ENCODE data around the gene RAPGEF6. TPM values are rescaled to one million over a fixed set of nuclear protein-coding genes. Genes with fewer than 3 reads are reported as not detected.

The RAPGEF6 gene
- total and polyA plus RNA-seq, 4 donors, result 2.1 to 26.6 (median 15.1) TPM

DNA sequence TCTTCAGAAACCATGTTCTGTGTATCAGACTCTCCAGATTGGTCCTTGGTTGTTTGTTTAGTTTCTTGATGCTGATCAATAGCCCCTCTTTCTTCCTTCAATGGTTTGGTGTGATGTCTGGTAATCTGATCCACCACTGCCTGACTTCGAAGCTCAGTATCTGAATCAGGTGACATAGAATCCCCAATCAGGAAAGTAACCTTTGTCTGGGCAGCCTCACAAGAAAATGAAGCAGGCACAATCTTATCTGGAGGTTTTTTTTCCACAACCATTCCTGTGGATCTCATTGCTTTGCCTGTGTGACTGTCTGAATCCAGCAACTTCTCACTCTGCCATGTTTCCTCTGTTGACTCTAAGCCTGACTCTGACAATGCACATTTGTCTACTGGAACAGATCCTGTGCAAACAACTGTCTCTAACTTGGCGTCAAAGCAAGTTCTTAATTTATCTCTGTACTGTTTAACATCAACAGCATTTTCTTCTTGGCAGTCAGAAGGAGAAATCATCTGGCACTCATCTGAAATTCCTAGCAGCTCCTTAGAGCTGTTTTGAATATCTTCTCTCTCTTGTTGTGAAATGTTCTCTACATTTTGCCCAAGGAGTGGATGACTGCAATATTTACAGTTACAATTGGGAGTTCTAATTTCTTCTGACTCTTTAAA lies 37.1 kb upstream of the RAPGEF6 start:
- H3K27ac ChIP-seq (ENCODE audit: low read depth in 1 of 2, low read length in 2 of 2), result peak overlapping the region; percentile 83 to 87
- H3K27me3 ChIP-seq (ENCODE audit: control insufficient read depth in 1 of 2, insufficient read depth in 2 of 2, low read length in 1 of 2), result no peaks in the 10 kb centered on the region
- 1 to 6% methylated on average over 2 of the region's 2 CpGs for WGBS, 2 donors
- H3K4me1 ChIP-seq (ENCODE audit: control insufficient read depth in 1 of 2, insufficient read depth in 2 of 2, low read length in 2 of 2), result peaks cover 4 to 12% of the 10 kb centered on the region in 2 donors
- no peak overlapping the region for H3K4me3 ChIP-seq (ENCODE audit: low read length in 2 of 2)
- peaks cover 0 to 5% of the 10 kb centered on the region in 2 donors for H3K36me3 ChIP-seq (ENCODE audit: control insufficient read depth in 1 of 2, insufficient read depth in 2 of 2, low read length in 1 of 2)
- DNase-seq, result no peak
- ATAC-seq (ENCODE audit: low FRiP score), result peak; percentile 86
- intact Hi-C loops (cut with DNase I), result no loop called here
- H3K9me3 ChIP-seq (ENCODE audit: control insufficient read depth, low read length), result no peaks in the 10 kb centered on the region

DNA sequence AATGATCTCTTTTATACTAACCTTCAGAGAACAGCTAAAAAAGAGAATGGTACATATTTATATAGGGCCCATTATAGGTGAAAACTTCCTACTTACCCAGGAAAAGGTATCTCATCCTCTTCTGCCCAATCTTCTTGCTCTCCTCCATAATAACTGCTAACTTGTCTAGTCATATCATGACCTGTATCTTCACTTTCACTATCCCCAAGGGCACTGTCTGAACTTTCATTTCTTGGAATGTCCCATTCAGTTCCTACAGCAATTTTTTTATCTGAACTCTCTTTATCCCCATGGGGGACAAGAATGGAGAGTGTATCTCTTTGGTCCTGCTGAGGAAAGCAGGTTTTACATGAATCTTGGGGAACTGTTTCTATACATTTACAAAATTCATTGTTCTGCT lies 36.4 kb upstream of the RAPGEF6 start:
- no peaks in the 10 kb centered on the region for H3K27me3 ChIP-seq (ENCODE audit: control insufficient read depth in 1 of 2, insufficient read depth in 2 of 2, low read length in 1 of 2)
- no peak overlapping the region for H3K4me3 ChIP-seq (ENCODE audit: low read length in 2 of 2)
- ATAC-seq (ENCODE audit: low FRiP score) (no peak), DNase-seq (no peak)
- intact Hi-C loops (cut with DNase I), result no loop called here
- no peaks in the 10 kb centered on the region for H3K9me3 ChIP-seq (ENCODE audit: control insufficient read depth, low read length)
- peaks cover 0 to 4% of the 10 kb centered on the region in 2 donors for H3K36me3 ChIP-seq (ENCODE audit: control insufficient read depth in 1 of 2, insufficient read depth in 2 of 2, low read length in 1 of 2)
- peak overlapping the region; percentile 11 to 87 for H3K27ac ChIP-seq (ENCODE audit: low read depth in 1 of 2, low read length in 2 of 2)
- peaks cover 4 to 12% of the 10 kb centered on the region in 2 donors for H3K4me1 ChIP-seq (ENCODE audit: control insufficient read depth in 1 of 2, insufficient read depth in 2 of 2, low read length in 2 of 2)

DNA sequence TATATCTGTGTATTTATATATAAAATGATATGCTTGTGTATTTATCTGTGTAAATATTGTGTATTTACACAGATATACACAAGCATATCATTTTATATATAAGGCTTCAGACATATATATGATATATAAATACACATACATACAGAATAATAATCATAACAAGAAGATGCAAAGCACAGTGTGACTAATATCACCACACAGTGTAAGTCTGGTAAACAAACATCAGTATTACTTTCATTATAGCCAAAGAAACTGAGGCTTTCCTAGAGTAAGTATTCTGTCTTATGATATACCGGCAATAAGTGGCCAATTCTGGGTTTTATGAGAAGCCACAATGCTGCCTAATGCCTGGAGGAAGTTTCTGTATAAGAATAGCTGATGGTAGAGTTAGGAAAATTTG lies 29.9 kb upstream of the RAPGEF6 start:
- H3K9me3 ChIP-seq (ENCODE audit: control insufficient read depth, low read length), result no peaks in the 10 kb centered on the region
- ATAC-seq (ENCODE audit: low FRiP score), result no peak
- intact Hi-C loops (cut with DNase I), result no loop called here
- H3K4me1 ChIP-seq (ENCODE audit: control insufficient read depth in 1 of 2, insufficient read depth in 2 of 2, low read length in 2 of 2), result no peaks in the 10 kb centered on the region
- no peak for DNase-seq
- no peaks in the 10 kb centered on the region for H3K36me3 ChIP-seq (ENCODE audit: control insufficient read depth in 1 of 2, insufficient read depth in 2 of 2, low read length in 1 of 2)
- no peak overlapping the region for H3K4me3 ChIP-seq (ENCODE audit: low read length in 2 of 2)
- WGBS, 2 donors, result 93 to 100% methylated on average over 1 of the region's 1 CpG
- no peak overlapping the region for H3K27ac ChIP-seq (ENCODE audit: low read depth in 1 of 2, low read length in 2 of 2)
- no peaks in the 10 kb centered on the region for H3K27me3 ChIP-seq (ENCODE audit: control insufficient read depth in 1 of 2, insufficient read depth in 2 of 2, low read length in 1 of 2)

DNA sequence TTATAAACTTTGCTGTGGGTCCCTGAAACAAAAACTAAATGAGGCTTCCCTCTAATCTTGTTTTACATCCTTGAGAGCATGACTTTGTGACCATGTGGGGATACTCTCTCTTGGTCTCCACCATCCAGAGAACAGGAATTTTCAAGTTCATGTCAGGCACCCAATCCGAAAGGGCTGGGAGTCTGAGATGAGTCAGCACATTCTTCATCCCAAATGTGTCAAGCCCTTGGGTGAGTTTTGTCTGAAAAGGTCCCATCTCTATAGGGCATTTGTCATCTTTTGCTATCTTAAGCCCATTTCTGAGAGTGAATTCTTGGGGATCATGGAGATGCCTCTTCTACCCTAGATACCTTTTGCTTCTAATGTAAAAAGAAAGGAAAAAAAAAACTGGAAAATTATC lies 26.9 kb upstream of the RAPGEF6 start:
- DNase-seq, result no peak
- no peak for ATAC-seq (ENCODE audit: low FRiP score)
- Histone ChIP-seq H3K4me3 (ENCODE audit: low read length in 2 of 2) (no peak overlapping the region), H3K4me1 (ENCODE audit: control insufficient read depth in 1 of 2, insufficient read depth in 2 of 2, low read length in 2 of 2) (no peaks in the 10 kb centered on the region), H3K36me3 (ENCODE audit: control insufficient read depth in 1 of 2, insufficient read depth in 2 of 2, low read length in 1 of 2) (peaks cover 0 to 2% of the 10 kb centered on the region in 2 donors), H3K27me3 (ENCODE audit: control insufficient read depth in 1 of 2, insufficient read depth in 2 of 2, low read length in 1 of 2) (no peaks in the 10 kb centered on the region), H3K9me3 (ENCODE audit: control insufficient read depth, low read length) (no peaks in the 10 kb centered on the region), H3K27ac (ENCODE audit: low read depth in 1 of 2, low read length in 2 of 2) (no peak overlapping the region)
- 95 to 100% methylated on average over 1 of the region's 1 CpG for WGBS, 2 donors
- intact Hi-C loops (cut with DNase I), result no loop called here

DNA sequence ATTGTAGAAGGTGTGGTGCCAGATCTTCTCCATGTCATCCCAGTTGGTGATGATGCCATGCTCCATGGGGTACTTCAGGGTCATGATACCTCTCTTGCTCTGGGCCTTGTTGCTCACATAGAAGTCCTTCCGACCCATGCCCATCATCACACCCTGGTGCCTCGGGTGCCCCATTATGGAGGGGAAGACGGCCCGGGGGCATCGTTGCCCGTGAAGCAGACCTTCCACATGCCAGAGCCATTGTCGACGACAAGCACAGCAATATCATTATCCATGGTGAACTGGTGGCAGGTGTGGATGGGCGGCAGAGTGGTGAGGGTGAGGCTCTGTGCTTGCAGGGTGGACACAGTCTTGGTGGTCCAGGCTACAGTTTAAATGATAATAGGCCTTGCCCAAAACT lies 24.8 kb upstream of the RAPGEF6 start:
- intact Hi-C loops (cut with DNase I), result no loop called here
- Histone ChIP-seq H3K4me1 (ENCODE audit: control insufficient read depth in 1 of 2, insufficient read depth in 2 of 2, low read length in 2 of 2) (no peaks in the 10 kb centered on the region), H3K36me3 (ENCODE audit: control insufficient read depth in 1 of 2, insufficient read depth in 2 of 2, low read length in 1 of 2) (peaks cover 2 to 5% of the 10 kb centered on the region in 2 donors), H3K9me3 (ENCODE audit: control insufficient read depth, low read length) (no peaks in the 10 kb centered on the region), H3K27me3 (ENCODE audit: control insufficient read depth in 1 of 2, insufficient read depth in 2 of 2, low read length in 1 of 2) (no peaks in the 10 kb centered on the region), H3K4me3 (ENCODE audit: low read length in 2 of 2) (no peak overlapping the region), H3K27ac (ENCODE audit: low read depth in 1 of 2, low read length in 2 of 2) (no peak overlapping the region)
- DNase-seq (no peak), ATAC-seq (ENCODE audit: low FRiP score) (no peak)
- WGBS, 2 donors, result 99% methylated on average over 9 of the region's 9 CpGs

DNA sequence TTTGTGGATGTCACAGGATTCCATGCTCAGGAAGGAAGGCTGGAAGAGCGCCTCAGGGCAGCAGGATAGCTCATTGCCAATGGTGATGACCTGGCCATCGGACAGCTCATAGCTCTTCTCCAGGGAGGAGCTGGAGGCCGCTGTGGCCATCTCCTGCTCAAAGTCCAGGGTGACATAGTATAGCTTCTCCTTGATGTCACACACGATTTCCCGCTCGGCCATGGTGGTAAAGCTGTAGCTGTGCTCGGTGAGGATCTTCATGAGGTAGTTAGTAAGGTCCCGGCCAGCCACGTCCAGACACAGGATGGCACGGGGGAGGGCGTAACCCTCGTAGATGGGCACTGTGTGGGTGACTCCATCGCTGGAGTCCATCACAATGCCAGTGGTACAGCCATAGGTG lies 24.3 kb upstream of the RAPGEF6 start:
- WGBS, 2 donors, result 98 to 99% methylated on average over 13 of the region's 13 CpGs
- Histone ChIP-seq H3K4me1 (ENCODE audit: control insufficient read depth in 1 of 2, insufficient read depth in 2 of 2, low read length in 2 of 2) (no peaks in the 10 kb centered on the region), H3K27me3 (ENCODE audit: control insufficient read depth in 1 of 2, insufficient read depth in 2 of 2, low read length in 1 of 2) (no peaks in the 10 kb centered on the region), H3K27ac (ENCODE audit: low read depth in 1 of 2, low read length in 2 of 2) (no peak overlapping the region), H3K4me3 (ENCODE audit: low read length in 2 of 2) (no peak overlapping the region), H3K36me3 (ENCODE audit: control insufficient read depth in 1 of 2, insufficient read depth in 2 of 2, low read length in 1 of 2) (peaks cover 2 to 5% of the 10 kb centered on the region in 2 donors), H3K9me3 (ENCODE audit: control insufficient read depth, low read length) (no peaks in the 10 kb centered on the region)
- DNase-seq (no peak), ATAC-seq (ENCODE audit: low FRiP score) (no peak)
- intact Hi-C loops (cut with DNase I), result no loop called here

DNA sequence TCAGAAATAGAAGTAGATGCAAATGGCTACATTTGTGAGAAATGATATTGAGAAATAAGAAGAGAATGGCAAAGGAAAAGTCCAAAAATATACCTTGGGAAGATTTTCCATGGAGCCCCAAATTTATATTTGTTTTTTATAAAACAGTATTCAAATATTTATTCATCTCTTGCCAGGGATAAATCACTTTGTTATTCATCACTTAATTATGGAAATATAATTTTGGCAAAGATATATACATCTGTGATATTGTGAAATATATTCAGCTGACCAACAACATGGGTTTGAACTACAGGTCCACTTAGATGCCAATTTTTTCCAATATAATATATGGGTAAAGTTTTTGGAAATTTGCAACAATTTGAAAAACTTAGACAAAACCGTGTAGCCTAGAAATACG lies 19.7 kb upstream of the RAPGEF6 start:
- intact Hi-C loops (cut with DNase I), result no loop called here
- no peaks in the 10 kb centered on the region for H3K4me1 ChIP-seq (ENCODE audit: control insufficient read depth in 1 of 2, insufficient read depth in 2 of 2, low read length in 2 of 2)
- H3K9me3 ChIP-seq (ENCODE audit: control insufficient read depth, low read length), result no peaks in the 10 kb centered on the region
- no peak for DNase-seq
- H3K27ac ChIP-seq (ENCODE audit: low read depth in 1 of 2, low read length in 2 of 2), result no peak overlapping the region
- no peak for ATAC-seq (ENCODE audit: low FRiP score)
- no peak overlapping the region for H3K4me3 ChIP-seq (ENCODE audit: low read length in 2 of 2)
- 86 to 90% methylated on average over 2 of the region's 2 CpGs for WGBS, 2 donors
- H3K36me3 ChIP-seq (ENCODE audit: control insufficient read depth in 1 of 2, insufficient read depth in 2 of 2, low read length in 1 of 2), result peaks cover 4 to 5% of the 10 kb centered on the region in 2 donors
- H3K27me3 ChIP-seq (ENCODE audit: control insufficient read depth in 1 of 2, insufficient read depth in 2 of 2, low read length in 1 of 2), result no peaks in the 10 kb centered on the region

DNA sequence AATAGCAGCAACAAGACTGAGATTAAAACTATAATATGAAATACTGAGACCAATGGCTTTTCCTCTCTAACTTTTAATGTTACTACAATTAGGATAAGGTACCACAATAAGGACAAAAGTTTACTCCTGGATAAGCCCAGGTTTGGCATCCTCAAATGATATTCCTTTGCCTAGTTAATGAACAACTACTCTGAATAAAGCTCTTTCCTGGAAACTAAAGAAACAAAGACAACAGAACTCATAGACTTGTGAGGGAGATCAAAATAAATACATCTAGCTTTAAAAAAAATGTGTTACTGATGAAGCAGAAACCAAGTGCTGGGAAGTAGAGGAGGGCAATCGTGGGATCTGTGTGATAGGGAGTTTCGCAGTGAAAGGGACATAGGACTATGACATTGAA lies 19.3 kb upstream of the RAPGEF6 start:
- H3K9me3 ChIP-seq (ENCODE audit: control insufficient read depth, low read length), result no peaks in the 10 kb centered on the region
- H3K27me3 ChIP-seq (ENCODE audit: control insufficient read depth in 1 of 2, insufficient read depth in 2 of 2, low read length in 1 of 2), result no peaks in the 10 kb centered on the region
- no peak overlapping the region for H3K27ac ChIP-seq (ENCODE audit: low read depth in 1 of 2, low read length in 2 of 2)
- ATAC-seq (ENCODE audit: low FRiP score) (no peak), DNase-seq (no peak)
- no peaks in the 10 kb centered on the region for H3K4me1 ChIP-seq (ENCODE audit: control insufficient read depth in 1 of 2, insufficient read depth in 2 of 2, low read length in 2 of 2)
- intact Hi-C loops (cut with DNase I), result no loop called here
- H3K4me3 ChIP-seq (ENCODE audit: low read length in 2 of 2), result no peak overlapping the region
- 94% methylated on average over 2 of the region's 2 CpGs for WGBS, 2 donors
- peaks cover 4 to 5% of the 10 kb centered on the region in 2 donors for H3K36me3 ChIP-seq (ENCODE audit: control insufficient read depth in 1 of 2, insufficient read depth in 2 of 2, low read length in 1 of 2)

DNA sequence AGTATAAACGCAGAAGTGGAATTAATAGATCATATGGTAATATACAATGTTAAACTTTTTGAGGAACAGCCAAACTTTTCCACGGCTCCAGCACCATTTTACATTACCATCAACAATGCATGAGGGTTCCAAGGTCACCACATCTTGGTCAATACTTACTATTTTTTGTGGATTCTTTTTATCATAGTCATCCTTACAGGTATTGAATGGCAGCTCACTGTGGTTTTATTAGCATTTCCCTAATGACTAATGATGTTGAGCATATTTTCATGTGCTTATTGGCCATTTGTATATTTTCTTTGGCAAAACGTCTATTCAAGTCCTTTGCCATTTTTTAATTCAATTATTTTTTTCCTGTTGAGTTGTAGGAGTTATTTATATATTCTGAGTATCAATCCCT lies 14.1 kb upstream of the RAPGEF6 start:
- 62 to 69% methylated on average over 3 of the region's 3 CpGs for WGBS, 2 donors
- no peak for DNase-seq
- no peak overlapping the region for H3K4me3 ChIP-seq (ENCODE audit: low read length in 2 of 2)
- no peak overlapping the region for H3K27ac ChIP-seq (ENCODE audit: low read depth in 1 of 2, low read length in 2 of 2)
- H3K9me3 ChIP-seq (ENCODE audit: control insufficient read depth, low read length), result no peaks in the 10 kb centered on the region
- intact Hi-C loops (cut with DNase I), result no loop called here
- no peaks in the 10 kb centered on the region for H3K4me1 ChIP-seq (ENCODE audit: control insufficient read depth in 1 of 2, insufficient read depth in 2 of 2, low read length in 2 of 2)
- H3K27me3 ChIP-seq (ENCODE audit: control insufficient read depth in 1 of 2, insufficient read depth in 2 of 2, low read length in 1 of 2), result no peaks in the 10 kb centered on the region
- ATAC-seq (ENCODE audit: low FRiP score), result no peak
- peaks cover 0 to 6% of the 10 kb centered on the region in 2 donors for H3K36me3 ChIP-seq (ENCODE audit: control insufficient read depth in 1 of 2, insufficient read depth in 2 of 2, low read length in 1 of 2)
